Tibial nerve (tissue), 4 donors: ENCODE measurements around the gene DAND5. TPM values are rescaled to one million over a fixed set of nuclear protein-coding genes. Genes with fewer than 3 reads are reported as not detected.

Experiments
- DNase-seq, 2 donors: peaks; one replicate each; pipeline ENCODE4 v3.0.0-alpha.2; 2019; ENCODE audit warnings: low spot score in 2 of 2
- H3K27ac ChIP-seq, 4 donors: fragments of 200-600 bp; sonication (generic) in 3 of 4; one replicate each; pipeline ENCODE4 v1.5.1; 2017 to 2019; ENCODE audit warnings: mild to moderate bottlenecking in 1 of 4
- H3K27me3 ChIP-seq, 2 donors: fragments of 200-600 bp; sonication (generic) in 1 of 2; one replicate each; pipeline versions ENCODE4 v1.5.1 to v1.6.0; 2017 to 2019
- H3K36me3 ChIP-seq, 3 donors: fragments of 200-600 bp; sonication (generic); one replicate each; pipeline ENCODE4 v1.5.1; 2018 to 2019
- H3K4me1 ChIP-seq, 4 donors: fragments of 200-600 bp; sonication (generic) in 3 of 4; one replicate each; pipeline ENCODE4 v1.5.1; 2017 to 2019
- H3K4me3 ChIP-seq, 4 donors: fragments of 200-600 bp; sonication (generic) in 3 of 4; one replicate each; pipeline ENCODE4 v1.5.1; 2017 to 2019; ENCODE audit warnings: mild to moderate bottlenecking in 1 of 4, moderate library complexity in 1 of 4
- H3K9me3 ChIP-seq, 4 donors: fragments of 200-600 bp; sonication (generic) in 3 of 4; one replicate each; pipeline ENCODE4 v1.5.1; 2017 to 2019
- EP300 ChIP-seq, 2 donors: sonication (generic); formaldehyde crosslinking; IDR thresholded peaks; one replicate each; pipeline ENCODE4 v1.6.1; 2017; ENCODE audit warnings: antibody characterized with exemption in 2 of 2, mild to moderate bottlenecking in 1 of 2
- POLR2A ChIP-seq, 2 donors: fragments of 450-650 bp; IDR thresholded peaks; one replicate each; pipeline ENCODE4 v1.6.1; 2017; ENCODE audit warnings: antibody characterized with exemption in 2 of 2, mild to moderate bottlenecking in 2 of 2, moderate library complexity in 2 of 2
- WGBS, 2 donors: methylation state at CpG; one replicate each; pipeline ENCODE4 v1.1.5; 2018; 5-methylcytosine and 5-hydroxymethylcytosine counted together
- total RNA-seq, 4 donors: library from RNA; depleted of rRNA; stranded (reverse); fragments of >200 nt; gene quantifications; one replicate each; pipeline ENCODE4 v1.1.0, GENCODE V29; 2016
- TF ChIP-seq, protein P1 (sequence below), 5 experiments: fragments of 200-600 bp in 3 of 5; fragments of 450-650 bp in 2 of 5; sonication (generic) in 3 of 5; IDR thresholded peaks; one replicate each; pipeline ENCODE4 v1.5.1; 2016 to 2019; ENCODE audit warnings: antibody characterized with exemption in 5 of 5, mild to moderate bottlenecking in 3 of 5, moderate library complexity in 2 of 5

The DAND5 gene
- total RNA-seq, 4 donors from 2014 or later = not detected

DNA sequence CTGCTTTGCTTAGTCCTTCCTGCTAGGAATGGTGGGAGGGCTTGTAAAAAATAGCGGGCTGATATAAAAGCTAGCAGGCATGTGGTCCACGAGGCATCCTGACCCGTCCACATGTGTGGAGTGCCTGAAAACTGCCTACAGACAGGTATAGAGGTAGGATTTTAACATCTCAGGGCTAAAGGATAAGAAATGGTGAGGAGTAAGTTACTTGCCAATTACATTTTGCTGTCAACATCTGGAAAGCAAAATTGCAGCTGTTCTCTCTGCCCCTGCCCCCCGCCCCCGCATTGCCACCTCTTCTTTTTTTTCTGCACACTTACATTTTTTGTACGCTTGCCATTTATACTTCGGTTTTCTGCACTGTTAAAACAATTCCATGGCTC, 46.9 kb downstream of the DAND5 start:
- peaks cover 0 to 99% (median 43%) of the 10 kb centered on the region in 4 donors for H3K4me1 ChIP-seq
- H3K36me3 ChIP-seq = no peaks in the 10 kb centered on the region
- WGBS, 2 donors = 49 to 61% methylated on average over 7 of the region's 7 CpGs
- H3K27me3 ChIP-seq = peaks cover 0 to 11% of the 10 kb centered on the region in 2 donors
- H3K27ac ChIP-seq = peak overlapping the region in 2 of 4 donors; percentile 83 to 92
- TF ChIP-seq, protein P1, sequence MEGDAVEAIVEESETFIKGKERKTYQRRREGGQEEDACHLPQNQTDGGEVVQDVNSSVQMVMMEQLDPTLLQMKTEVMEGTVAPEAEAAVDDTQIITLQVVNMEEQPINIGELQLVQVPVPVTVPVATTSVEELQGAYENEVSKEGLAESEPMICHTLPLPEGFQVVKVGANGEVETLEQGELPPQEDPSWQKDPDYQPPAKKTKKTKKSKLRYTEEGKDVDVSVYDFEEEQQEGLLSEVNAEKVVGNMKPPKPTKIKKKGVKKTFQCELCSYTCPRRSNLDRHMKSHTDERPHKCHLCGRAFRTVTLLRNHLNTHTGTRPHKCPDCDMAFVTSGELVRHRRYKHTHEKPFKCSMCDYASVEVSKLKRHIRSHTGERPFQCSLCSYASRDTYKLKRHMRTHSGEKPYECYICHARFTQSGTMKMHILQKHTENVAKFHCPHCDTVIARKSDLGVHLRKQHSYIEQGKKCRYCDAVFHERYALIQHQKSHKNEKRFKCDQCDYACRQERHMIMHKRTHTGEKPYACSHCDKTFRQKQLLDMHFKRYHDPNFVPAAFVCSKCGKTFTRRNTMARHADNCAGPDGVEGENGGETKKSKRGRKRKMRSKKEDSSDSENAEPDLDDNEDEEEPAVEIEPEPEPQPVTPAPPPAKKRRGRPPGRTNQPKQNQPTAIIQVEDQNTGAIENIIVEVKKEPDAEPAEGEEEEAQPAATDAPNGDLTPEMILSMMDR (IDR thresholded peaks at IDR 0.05) = no peak
- TF ChIP-seq POLR2A (IDR thresholded peaks at IDR 0.05) (no peak), EP300 (IDR thresholded peaks at IDR 0.05) (no peak)
- peak overlapping the region in 1 of 4 donors; percentile 4 for H3K4me3 ChIP-seq
- H3K9me3 ChIP-seq = no peaks in the 10 kb centered on the region
- DNase-seq = no peak

DNA sequence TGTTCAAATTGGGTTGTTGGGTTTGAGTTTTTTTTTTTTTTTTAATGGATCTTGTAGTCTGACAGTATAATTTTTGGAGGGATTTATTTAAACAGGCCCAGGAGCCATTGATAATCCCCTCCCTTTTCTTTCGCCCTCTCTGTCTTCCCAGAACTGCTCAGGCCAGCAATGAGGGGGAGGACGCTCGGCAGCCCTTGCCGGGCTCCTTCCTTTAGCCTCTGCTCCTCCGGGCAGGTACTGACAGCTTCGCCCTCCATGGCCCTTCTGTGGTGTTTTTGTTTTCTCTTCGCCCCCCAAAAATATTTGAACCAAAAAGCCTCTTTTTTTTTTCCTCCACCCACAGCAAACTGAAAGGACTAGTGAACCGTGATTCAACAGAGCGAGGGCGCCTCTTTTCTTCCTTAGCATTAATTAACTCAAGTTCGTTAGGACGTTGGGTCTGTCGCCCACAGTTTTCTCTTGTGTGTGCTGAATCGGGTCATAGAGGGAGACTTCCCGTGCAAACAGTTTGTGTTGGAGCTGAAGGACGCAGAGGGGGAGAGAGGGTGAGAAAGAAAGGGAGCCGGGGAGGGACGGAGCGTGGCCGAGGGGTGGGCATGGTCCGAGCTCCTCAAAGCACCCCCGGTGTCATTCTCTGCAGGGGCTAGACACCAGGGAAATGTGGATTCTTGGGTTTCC, 47.4 kb downstream of the DAND5 start:
- WGBS, 2 donors = 40 to 49% methylated on average over 22 of the region's 22 CpGs

DNA sequence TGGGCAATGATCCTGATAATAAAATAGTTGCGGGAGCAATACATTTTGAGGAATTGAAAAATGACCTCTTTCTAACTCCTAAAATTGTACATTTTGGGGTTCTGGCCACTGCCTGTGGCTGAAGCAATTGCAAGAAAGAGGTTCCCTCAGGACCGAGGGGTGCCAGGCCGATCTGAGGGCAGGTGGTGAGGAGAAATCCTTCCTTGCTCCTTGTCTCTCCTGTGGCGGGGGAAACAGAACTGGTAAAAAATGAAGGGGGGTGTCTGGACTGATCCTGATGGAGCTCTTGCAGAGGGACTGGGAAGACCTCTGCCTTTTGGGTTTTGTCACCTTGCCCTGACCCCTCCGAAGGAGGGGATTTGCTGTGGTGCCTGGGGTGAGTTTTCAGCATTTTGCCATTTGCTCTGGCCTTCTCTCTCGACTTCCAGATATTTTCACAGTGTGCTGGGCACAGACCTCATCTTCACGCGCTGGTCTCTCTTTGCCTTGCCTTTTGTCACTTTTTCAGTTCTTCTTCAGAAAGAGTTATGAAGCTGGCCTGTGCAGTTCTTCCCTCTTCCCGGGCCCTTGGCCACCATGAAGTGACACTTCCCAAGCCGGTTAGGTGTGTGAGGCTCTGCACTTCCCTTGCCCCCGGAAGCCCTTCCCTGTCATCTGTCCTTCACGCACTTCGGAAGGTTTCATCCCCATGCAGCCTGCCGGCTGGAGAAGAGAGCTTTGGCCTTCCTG, 48.1 kb downstream of the DAND5 start:
- no peaks in the 10 kb centered on the region for H3K9me3 ChIP-seq
- peak overlapping the region in 1 of 4 donors; percentile 22 for H3K4me3 ChIP-seq
- peaks cover 0 to 5% of the 10 kb centered on the region in 2 donors for H3K27me3 ChIP-seq
- WGBS, 2 donors = 77 to 78% methylated on average over 14 of the region's 14 CpGs
- TF ChIP-seq, protein P1 (IDR thresholded peaks at IDR 0.05) = no peak
- TF ChIP-seq EP300 (IDR thresholded peaks at IDR 0.05) (no peak), POLR2A (IDR thresholded peaks at IDR 0.05) (no peak)
- peak overlapping the region in 3 of 4 donors; percentile 56 to 92 (median 83) for H3K27ac ChIP-seq
- no peaks in the 10 kb centered on the region for H3K36me3 ChIP-seq
- no peak for DNase-seq
- peaks cover 0 to 99% (median 50%) of the 10 kb centered on the region in 4 donors for H3K4me1 ChIP-seq

More for the DNA sequence above, 47.4 kb downstream of the DAND5 start:
- TF ChIP-seq POLR2A (IDR thresholded peaks at IDR 0.05) = no peak
- no peak for TF ChIP-seq EP300 (IDR thresholded peaks at IDR 0.05)
- no peaks in the 10 kb centered on the region for H3K36me3 ChIP-seq
- peaks cover 0 to 99% (median 48%) of the 10 kb centered on the region in 4 donors for H3K4me1 ChIP-seq
- peak overlapping the region in 2 of 4 donors; percentile 4 to 22 for H3K4me3 ChIP-seq
- peaks cover 0 to 11% of the 10 kb centered on the region in 2 donors for H3K27me3 ChIP-seq
- no peaks in the 10 kb centered on the region for H3K9me3 ChIP-seq
- DNase-seq = no peak
- peak overlapping the region in 3 of 4 donors; percentile 56 to 92 (median 83) for H3K27ac ChIP-seq

DNA sequence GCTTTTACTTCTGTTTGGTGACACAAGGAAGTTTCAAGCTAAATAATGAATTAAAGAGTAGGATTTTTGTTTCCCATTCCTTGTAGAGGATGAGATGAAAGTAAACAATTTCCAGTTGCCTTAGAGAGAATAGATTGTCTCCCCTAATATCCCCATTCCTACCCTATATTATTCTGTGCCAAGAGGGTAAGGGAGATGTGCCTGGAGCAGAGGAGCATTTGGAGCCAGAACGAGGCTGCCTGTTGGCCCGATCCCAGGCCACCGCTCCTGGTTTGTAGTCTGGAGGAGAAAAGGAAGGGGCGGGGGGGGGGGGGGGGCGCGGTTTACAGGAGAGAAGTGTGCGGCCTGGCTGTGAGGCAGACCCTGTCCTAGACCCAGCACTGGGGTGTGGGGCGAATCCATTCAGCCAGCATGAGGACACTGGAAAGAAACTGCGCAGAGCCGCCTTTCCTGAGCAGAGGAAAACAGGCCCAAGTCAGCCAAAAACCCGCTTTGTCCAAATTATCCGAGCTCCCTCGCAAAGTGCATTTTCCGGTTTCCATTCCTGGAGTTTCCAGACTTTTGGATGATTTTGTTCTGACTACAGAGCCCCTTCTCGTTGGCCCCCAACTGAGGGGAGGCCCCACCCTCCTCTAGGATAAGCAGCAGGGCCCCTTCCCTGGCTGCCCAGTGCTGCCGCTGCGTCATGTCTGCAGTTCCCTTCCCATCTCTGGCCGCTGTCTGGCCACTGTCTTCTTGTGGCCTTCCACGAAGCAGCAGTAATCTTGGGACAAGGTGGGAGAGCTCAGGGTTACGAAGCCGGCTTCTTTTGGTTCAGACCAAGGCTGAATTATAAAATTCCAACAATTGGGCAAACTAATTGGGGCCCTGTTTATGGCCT, 48.9 kb downstream of the DAND5 start:
- no peak overlapping the region for H3K4me3 ChIP-seq
- H3K9me3 ChIP-seq = no peaks in the 10 kb centered on the region
- peak overlapping the region; percentile 9 to 92 (median 70) for H3K27ac ChIP-seq
- peak in 1 of 2 donors; percentile 64 for DNase-seq
- peaks cover 0 to 94% (median 46%) of the 10 kb centered on the region in 4 donors for H3K4me1 ChIP-seq
- 57 to 63% methylated on average over 19 to 21 of the region's 21 CpGs for WGBS, 2 donors
- no peaks in the 10 kb centered on the region for H3K27me3 ChIP-seq
- no peaks in the 10 kb centered on the region for H3K36me3 ChIP-seq
- peak in 1 of 2 donors; percentile 6 for TF ChIP-seq EP300 (IDR thresholded peaks at IDR 0.05)
- TF ChIP-seq POLR2A (IDR thresholded peaks at IDR 0.05) = no peak

DNA sequence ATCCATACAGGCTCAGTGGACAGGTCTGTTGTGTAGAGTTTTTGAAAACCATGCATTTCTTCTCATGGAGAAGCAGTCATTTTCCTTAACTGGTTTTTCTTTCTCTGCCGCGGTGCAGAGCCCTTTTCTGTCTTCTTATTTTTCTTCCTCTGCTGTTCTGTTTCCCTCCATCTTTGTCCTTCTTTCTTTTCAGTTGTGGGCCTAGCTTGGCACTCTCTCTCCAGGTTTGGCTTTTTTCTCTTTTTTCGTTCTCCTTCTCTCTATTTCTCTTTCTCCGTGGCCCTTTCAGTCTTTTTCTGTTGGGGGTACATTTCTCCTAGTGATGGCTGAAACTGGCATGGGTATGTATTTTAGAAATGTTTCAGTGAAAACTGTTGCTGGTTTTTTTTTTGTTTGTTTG, 50.0 kb downstream of the DAND5 start:
- Histone ChIP-seq H3K9me3 (no peaks in the 10 kb centered on the region), H3K36me3 (no peaks in the 10 kb centered on the region), H3K4me3 (no peak overlapping the region), H3K27me3 (no peaks in the 10 kb centered on the region), H3K4me1 (peaks cover 0 to 92% (median 44%) of the 10 kb centered on the region in 4 donors), H3K27ac (peak overlapping the region in 3 of 4 donors; percentile 56 to 92 (median 83))
- TF ChIP-seq POLR2A (IDR thresholded peaks at IDR 0.05) = no peak
- TF ChIP-seq, protein P1 (IDR thresholded peaks at IDR 0.05) = no peak
- no peak for TF ChIP-seq EP300 (IDR thresholded peaks at IDR 0.05)
- DNase-seq = no peak
- 76 to 85% methylated on average over 4 of the region's 4 CpGs for WGBS, 2 donors
